ENCODE measurements around the gene MTFR1L.

The MTFR1L gene

DNA sequence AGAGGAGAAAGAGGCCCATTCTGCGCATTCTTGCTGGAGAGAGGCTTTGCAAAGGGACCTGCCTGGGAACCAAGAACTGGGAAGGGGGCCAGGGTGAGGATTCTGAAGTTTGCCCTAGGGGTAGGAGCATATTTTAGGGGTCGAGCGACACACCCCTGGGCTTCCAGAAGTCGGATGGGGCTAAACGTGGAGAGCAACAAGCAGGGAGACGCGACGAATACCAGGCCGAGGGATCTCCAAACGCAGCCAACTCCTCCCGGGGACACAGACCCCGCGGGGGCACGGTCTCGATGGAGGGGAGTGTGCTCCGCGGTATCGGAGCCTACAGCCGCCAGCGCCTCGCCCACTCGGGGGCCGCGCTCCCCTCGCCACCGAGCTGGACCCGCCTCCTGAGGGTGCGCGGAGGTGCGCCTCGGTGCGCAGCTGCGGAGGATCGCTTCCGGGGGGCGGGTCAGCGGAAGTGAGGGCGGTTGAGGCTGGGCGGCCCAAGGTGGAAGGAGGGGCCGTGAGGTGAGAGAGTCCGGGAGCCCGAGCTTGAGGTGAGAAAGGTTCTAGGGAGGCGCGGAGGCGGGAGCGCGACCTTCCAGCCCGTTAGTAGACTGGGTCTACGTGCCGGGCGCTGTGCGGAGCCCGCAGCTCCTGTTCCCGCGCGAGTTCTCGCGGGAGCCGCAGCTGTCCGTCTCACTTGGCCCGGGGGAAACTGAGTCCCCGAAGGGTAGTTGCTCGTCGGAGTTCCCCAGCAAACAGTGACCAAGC, at the start of gene MTFR1L:
Gene MTFR1L, plus strand, starts transcription at position 464 of the 756 bp plus-strand sequence. CDS start 3,151 bp downstream, outside the sequence.
- peak; percentile 84 to 95 (median 89) for DNase-seq (ENCODE audit: low read depth in 3 of 3)

DNA sequence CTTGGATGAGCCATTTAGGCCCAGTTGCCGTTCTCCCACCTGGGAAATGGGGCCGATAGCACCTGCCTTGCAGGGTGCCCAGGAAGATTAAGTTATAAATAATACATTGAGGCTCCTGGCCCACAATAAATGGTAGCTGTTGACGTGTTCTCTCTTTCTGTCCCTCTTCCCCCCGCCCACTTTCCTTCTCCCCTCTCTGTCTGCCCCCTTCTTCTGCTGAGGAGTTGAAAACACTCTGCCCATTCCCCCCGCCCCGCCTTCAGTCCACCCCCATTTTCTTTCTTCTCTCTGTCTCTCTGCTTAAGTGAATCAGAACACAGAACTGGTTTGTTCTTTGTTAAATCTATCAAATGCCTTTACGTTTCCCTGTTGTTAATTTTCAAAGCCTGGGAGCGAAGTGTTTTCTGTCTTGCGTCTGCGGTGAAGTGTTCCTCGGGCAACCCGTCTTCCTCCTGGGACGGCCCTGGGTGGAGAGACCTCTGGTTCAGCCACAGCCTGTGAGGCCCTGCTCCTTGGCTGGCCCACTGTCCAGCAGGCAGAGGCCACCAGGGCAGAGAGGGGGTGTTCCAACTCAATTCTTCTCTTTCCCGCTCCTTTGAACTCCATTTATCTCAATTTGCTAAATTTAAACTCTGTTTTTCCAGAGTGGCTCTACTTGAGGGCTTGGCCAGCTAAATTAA, 49.1 kb upstream of the MTFR1L start:
- DNase-seq (ENCODE audit: low read depth in 3 of 3): no peak

DNA sequence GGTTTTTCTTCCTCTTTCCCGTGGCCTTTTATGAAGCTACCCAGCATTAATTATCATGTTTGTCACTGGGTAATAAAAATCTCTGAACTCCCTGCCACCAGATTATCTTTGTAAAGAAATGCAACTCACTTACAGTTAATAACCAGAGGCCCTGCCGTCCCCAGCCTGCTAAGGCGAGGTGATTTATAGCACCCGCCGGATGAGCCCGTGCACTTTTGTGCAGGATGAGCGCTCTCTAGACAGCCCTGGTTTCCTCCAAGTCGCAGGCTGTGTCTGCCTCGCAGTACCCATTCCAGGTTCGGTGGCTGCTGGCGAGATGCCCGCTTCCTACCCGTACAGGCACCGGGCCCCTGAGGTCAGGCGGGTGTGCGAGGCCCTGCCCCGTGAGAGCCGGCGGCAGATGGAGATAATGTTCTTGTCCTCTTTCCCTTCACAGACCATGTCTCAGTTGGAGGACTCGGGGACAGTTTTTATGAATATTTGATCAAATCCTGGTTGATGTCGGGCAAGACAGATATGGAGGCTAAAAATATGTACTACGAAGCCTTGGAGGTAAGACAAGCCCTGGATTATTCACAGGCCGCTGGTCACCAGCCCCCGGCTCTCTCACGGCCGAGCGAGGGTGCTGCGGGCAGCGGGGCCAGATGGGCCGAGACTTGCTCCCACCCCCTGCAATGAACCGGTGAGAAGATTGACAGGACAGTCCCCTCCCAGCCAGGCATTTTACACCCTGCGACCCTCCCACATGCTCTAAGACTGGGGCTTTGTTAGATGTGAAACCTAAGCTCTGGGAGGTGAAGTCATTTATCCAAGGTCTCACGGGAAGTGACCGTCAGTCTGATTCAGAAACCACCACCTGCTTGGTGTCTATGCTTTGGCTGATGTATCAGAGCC, 48.3 kb upstream of the MTFR1L start:
- peak in 1 of 3 experiments; percentile 38 for DNase-seq (ENCODE audit: low read depth in 3 of 3)

GRCh38 chr1:25772164-25772563, 47.6 kb upstream of the MTFR1L start:
- DNase-seq (ENCODE audit: low read depth in 3 of 3): no peak

- no peak for DNase-seq (ENCODE audit: low read depth in 3 of 3)
Observed at GRCh38 chr1:25772692-25773245, 47.0 kb upstream of the MTFR1L start.

- no peak for DNase-seq (ENCODE audit: low read depth in 3 of 3)
Observed at GRCh38 chr1:25773441-25774125, 46.2 kb upstream of the MTFR1L start.

GRCh38 chr1:25774206-25774803, 45.4 kb upstream of the MTFR1L start:
- no peak for DNase-seq (ENCODE audit: low read depth in 3 of 3)

GRCh38 chr1:25774921-25775771, 44.6 kb upstream of the MTFR1L start:
- DNase-seq (ENCODE audit: low read depth in 3 of 3): peak; percentile 61 to 85 (median 78)

- DNase-seq (ENCODE audit: low read depth in 3 of 3): no peak
Observed at GRCh38 chr1:25779388-25779787, 40.4 kb upstream of the MTFR1L start.

DNA sequence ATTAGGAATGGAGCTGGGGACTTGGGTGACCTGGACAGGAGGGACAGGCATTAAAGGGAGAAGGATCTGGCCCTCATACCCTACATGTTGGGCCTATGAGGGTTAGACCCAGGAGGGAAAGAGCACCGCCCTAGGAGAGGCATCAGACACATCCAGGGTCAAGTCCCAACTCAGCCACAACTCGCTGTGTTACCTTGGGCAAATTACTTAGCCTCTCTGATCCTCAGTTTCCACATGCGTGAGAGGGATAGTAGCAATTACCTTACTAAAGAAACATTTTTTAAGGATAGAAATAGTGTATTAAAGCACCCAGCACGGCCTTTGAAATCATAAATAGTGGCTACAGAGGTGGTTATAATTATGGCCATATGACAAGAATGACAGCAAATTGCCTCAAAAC, 39.9 kb upstream of the MTFR1L start:
- no peak for DNase-seq (ENCODE audit: low read depth in 3 of 3)

DNA sequence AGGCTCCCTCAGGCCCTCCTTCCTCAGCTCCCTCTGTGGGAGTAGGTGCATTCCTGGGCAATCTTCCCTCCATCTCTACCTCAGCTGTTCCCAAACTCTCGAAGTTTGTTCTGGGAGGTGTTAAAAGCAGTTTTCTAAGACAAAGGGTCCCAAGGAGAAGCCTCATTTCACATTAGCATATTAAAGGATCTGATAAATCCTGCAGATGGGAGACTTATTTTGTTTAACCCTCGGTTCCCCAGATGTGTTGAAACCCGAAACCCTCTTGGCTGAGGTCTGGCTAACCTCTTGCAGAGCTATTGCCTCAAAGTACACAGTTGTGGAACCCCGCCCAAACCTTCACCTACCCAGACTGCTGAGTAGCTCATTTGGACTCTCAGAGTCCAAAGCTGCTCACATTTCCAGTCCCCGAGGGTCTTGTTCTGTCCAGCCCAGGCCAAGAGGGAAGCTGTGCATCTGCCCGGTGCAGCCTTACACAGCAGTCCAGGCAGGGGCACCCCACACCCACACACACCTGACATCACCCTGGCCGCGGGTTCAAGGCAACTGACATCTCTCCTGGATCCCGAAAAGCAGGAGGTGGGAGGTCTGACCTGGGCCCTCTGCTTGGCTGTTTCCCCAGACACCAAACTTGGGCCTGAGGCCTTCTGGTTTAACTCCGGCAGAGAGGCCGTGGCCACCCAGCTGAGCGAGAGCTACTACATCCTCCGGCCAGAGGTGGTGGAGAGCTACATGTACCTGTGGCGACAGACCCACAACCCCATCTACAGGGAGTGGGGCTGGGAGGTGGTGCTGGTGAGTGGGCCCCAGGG, 39.2 kb upstream of the MTFR1L start:
- no peak for DNase-seq (ENCODE audit: low read depth in 3 of 3)

DNA sequence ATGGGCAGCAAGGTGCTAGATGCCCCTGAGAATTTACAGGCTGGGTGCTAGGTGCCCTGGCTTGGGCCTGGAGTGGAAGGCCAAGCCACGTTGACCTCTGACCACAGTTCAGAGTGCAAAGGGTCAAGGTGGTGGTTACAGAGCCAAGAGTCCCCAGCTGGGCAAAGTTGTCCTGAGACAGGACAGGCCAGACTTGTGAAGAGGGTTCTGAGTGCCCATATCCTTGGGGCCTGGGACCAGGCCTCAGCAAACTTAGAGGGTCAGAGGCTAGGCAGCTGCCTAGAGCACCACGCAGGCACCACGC, 38.7 kb upstream of the MTFR1L start:
- DNase-seq (ENCODE audit: low read depth in 3 of 3): no peak

- DNase-seq (ENCODE audit: low read depth in 3 of 3): no peak
Observed at GRCh38 chr1:25782608-25783201, 37.0 kb upstream of the MTFR1L start.

DNA sequence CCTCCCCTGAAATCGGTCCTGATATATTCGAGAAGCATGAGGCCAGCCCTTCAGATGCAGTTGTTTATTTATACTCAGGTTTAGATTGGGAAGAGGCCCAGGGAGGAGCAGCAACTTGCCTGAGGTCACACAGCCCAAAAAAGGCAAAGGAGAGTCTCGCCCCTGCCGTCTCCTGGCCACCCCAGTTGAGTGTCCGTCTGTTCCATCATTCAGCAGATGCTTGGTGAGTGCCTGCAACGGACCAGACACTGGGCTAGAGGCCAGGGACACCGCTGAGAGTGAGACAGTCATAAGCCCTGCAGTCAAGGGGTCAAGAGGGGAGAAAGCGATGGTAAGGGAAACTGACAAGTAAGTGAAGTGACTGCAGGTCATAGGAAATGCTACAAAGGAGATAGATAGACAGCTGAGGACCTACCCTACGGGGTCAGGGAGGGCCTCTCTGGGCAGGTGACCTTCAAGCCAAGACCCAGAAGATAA, 35.1 kb upstream of the MTFR1L start:
- no peak for DNase-seq (ENCODE audit: low read depth in 3 of 3)

DNA sequence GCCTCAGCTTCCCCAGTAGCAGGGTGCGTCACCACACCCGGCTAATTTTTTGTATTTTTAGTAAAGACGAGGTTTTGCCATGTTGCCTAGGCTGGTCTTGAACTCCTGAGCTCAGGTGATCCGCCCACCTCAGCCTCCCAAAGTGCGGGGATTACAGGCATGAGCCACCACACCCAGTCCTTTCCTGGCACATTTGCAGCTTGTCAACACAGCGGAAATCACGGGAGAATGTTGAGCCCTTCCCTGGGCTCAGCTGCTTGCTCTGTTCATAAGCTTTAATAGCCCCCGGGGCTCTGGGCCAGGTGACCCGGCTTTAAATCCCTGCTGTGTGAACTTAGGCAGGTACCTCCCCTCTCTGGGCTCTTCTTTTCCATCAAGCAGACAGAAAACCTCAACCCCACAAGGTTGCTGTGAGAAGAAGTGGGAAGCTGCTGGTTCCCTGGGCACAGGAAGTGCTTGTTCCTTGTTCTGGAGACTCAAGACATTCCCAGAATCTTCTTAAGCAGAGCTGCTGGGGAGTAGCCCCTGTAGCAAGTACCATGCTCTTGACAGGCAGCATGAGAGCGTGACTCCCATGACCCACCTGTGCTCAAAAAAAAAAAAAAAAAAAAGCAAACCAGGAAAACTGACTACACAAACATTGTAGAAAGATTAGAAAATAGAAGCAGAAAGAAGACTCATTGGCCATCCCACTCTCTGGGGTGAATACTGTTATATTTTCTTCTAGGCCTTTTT, 34.3 kb upstream of the MTFR1L start:
- no peak for DNase-seq (ENCODE audit: low read depth in 3 of 3)

- no peak for DNase-seq (ENCODE audit: low read depth in 3 of 3)
Observed at GRCh38 chr1:25786887-25787759, 32.6 kb upstream of the MTFR1L start.

DNA sequence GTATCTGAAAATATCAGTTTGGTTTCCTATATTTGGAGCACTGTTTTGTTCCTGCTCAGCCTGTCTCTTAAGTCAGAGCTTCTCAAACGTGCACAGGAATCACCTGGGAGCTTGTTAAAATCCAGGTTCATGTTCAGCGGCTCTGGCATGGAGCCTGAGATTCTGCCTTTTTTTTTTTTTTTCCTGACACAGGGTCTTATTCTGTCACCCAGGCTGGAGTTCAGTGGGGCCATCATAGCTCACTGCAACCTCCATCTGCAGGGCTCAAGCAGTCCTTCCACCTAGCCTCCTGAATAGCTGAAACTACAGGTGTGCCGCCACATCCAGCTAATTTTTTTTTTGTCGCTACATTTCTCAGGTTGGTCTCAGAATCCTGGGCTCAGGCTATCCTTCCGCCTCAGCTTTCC, 32.0 kb upstream of the MTFR1L start:
- DNase-seq (ENCODE audit: low read depth in 3 of 3): no peak
